ENCODE data around the gene ME3.

ME3 gene

GRCh38 chr11:86672007-86672621 lies at the start of gene ME3:
ME3 (minus strand) TSS chr11:86672616.
- peak; percentile 18 to 46 for DNase-seq (ENCODE audit: low read depth in 2 of 2)

- no peak for DNase-seq (ENCODE audit: low read depth in 2 of 2)
These were observed 49.6 kb upstream of the ME3 start for GRCh38 chr11:86722006-86722405.

- no peak for DNase-seq (ENCODE audit: low read depth in 2 of 2)
These were observed 48.1 kb upstream of the ME3 start for GRCh38 chr11:86720546-86720945.

GRCh38 chr11:86719781-86720463 lies 47.5 kb upstream of the ME3 start:
- DNase-seq (ENCODE audit: low read depth in 2 of 2) = no peak

- no peak for DNase-seq (ENCODE audit: low read depth in 2 of 2)
These were observed 46.6 kb upstream of the ME3 start for GRCh38 chr11:86718999-86719398.

GRCh38 chr11:86718521-86718920 lies 46.1 kb upstream of the ME3 start:
- no peak for DNase-seq (ENCODE audit: low read depth in 2 of 2)

GRCh38 chr11:86717817-86718501 lies 45.5 kb upstream of the ME3 start:
- DNase-seq (ENCODE audit: low read depth in 2 of 2) = no peak

- no peak for DNase-seq (ENCODE audit: low read depth in 2 of 2)
These were observed 43.2 kb upstream of the ME3 start for GRCh38 chr11:86715611-86716010.

- DNase-seq (ENCODE audit: low read depth in 2 of 2) = no peak
These were observed 41.1 kb upstream of the ME3 start for GRCh38 chr11:86713552-86713951.

GRCh38 chr11:86710936-86711335 lies 38.5 kb upstream of the ME3 start:
- no peak for DNase-seq (ENCODE audit: low read depth in 2 of 2)

- no peak for DNase-seq (ENCODE audit: low read depth in 2 of 2)
These were observed 36.3 kb upstream of the ME3 start for GRCh38 chr11:86708669-86709068.

- DNase-seq (ENCODE audit: low read depth in 2 of 2) = no peak
These were observed 34.1 kb upstream of the ME3 start for GRCh38 chr11:86706338-86707131.

- no peak for DNase-seq (ENCODE audit: low read depth in 2 of 2)
These were observed 32.3 kb upstream of the ME3 start for GRCh38 chr11:86704710-86705109.

- DNase-seq (ENCODE audit: low read depth in 2 of 2) = no peak
These were observed 31.6 kb upstream of the ME3 start for GRCh38 chr11:86703987-86704386.

GRCh38 chr11:86702220-86702983 lies 30.0 kb upstream of the ME3 start:
- no peak for DNase-seq (ENCODE audit: low read depth in 2 of 2)

GRCh38 chr11:86699040-86699791 lies 26.8 kb upstream of the ME3 start:
- no peak for DNase-seq (ENCODE audit: low read depth in 2 of 2)

GRCh38 chr11:86698639-86699038 lies 26.2 kb upstream of the ME3 start:
- no peak for DNase-seq (ENCODE audit: low read depth in 2 of 2)

- DNase-seq (ENCODE audit: low read depth in 2 of 2) = no peak
These were observed 24.0 kb upstream of the ME3 start for GRCh38 chr11:86696451-86696850.

GRCh38 chr11:86696004-86696403 lies 23.6 kb upstream of the ME3 start:
- no peak for DNase-seq (ENCODE audit: low read depth in 2 of 2)

- no peak for DNase-seq (ENCODE audit: low read depth in 2 of 2)
These were observed 23.0 kb upstream of the ME3 start for GRCh38 chr11:86695373-86695772.

- DNase-seq (ENCODE audit: low read depth in 2 of 2) = no peak
These were observed 21.1 kb upstream of the ME3 start for GRCh38 chr11:86693518-86693917.
